B cell (primary cell): ENCODE data around the gene QPCT.

ENCODE experiments used
- CTCF ChIP-seq: fragments of 200-600 bp; IDR thresholded peaks from one replicate; pipeline ENCODE4 v1.8.0; 2022; ENCODE audit warnings: antibody characterized with exemption, mild to moderate bottlenecking
- EZH2 ChIP-seq: IDR thresholded peaks from 2 replicates; pipeline ENCODE4 v1.6.1; 2012; ENCODE audit warnings: borderline replicate concordance, low read depth, mild to moderate bottlenecking, moderate library complexity, low read length; ENCODE audit not compliant: insufficient read depth, poor library complexity, severe bottlenecking

GRCh38 chr2:37392428-37392827 is 48.0 kb downstream of the QPCT start:
- TF ChIP-seq CTCF (no peak), EZH2 (no peak)
